H1 (cell line): Measurements from ENCODE around the gene BPIFB6. TPM values are rescaled to one million over a fixed set of nuclear protein-coding genes. Genes with fewer than 3 reads are reported as not detected.
A peak's percentile ranks its signal among the peaks of the same experiment; 100 is the strongest.

Source experiments
- CTCF ChIA-PET: fragments of 300-600 bp; sonication (Branson Sonifier 250); formaldehyde crosslinking; loops from one replicate; lab custom pipeline; 2021; ENCODE audit not compliant: partially characterized antibody; lab: Charles Lee
- POLR2A ChIA-PET: fragments of 300-600 bp; sonication (Branson Sonifier 250); formaldehyde crosslinking; loops from one replicate; lab custom pipeline; 2021; ENCODE audit warnings: inconsistent platforms; ENCODE audit not compliant: partially characterized antibody; lab: Charles Lee
- DNase-seq, 2 experiments: peaks; one replicate each; pipeline versions ENCODE4 v3.0.0 to v3.0.0-alpha.2; 2010 to 2022; ENCODE audit warnings: low spot score in 2 of 2, low read depth in 1 of 2, mixed read lengths in 1 of 2
- FAIRE-seq: peaks from 2 replicates; lab custom pipeline; 2011; peaks lifted over from hg19 to GRCh38; lab: Jason Lieb, UNC
- H2AFZ ChIP-seq: 2 replicates; pipeline ENCODE4 v1.8.1; 2012; ENCODE audit warnings: low read length, inconsistent platforms
- H2AK5ac ChIP-seq: 2 replicates; pipeline ENCODE4 v1.6.1; 2013; ENCODE audit warnings: low read depth, low read length
- H2BK120ac ChIP-seq: replicated peaks from 2 replicates; pipeline ENCODE3; 2013; ENCODE audit warnings: low read depth, low read length, inconsistent platforms
- H2BK12ac ChIP-seq: 2 replicates; pipeline ENCODE4 v1.6.1; 2013; ENCODE audit warnings: low read depth, low read length
- H2BK15ac ChIP-seq: 2 replicates; pipeline ENCODE4 v1.6.1; 2013; ENCODE audit warnings: low read length
- H2BK20ac ChIP-seq: 2 replicates; pipeline ENCODE4 v1.6.1; 2013; ENCODE audit warnings: low read length
- H2BK5ac ChIP-seq: 2 replicates; pipeline ENCODE4 v1.6.1; 2013; ENCODE audit warnings: low read depth, low read length
- H3K14ac ChIP-seq: 2 replicates; pipeline ENCODE4 v1.6.1; 2013; ENCODE audit warnings: inconsistent platforms; ENCODE audit not compliant: insufficient read length
- H3K18ac ChIP-seq: 2 replicates; pipeline ENCODE4 v1.6.1; 2013; ENCODE audit warnings: low read length; ENCODE audit errors: extremely low read depth
- H3K23ac ChIP-seq: 2 replicates; pipeline ENCODE4 v1.6.1; 2013; ENCODE audit warnings: inconsistent platforms; ENCODE audit not compliant: insufficient read length
- H3K23me2 ChIP-seq: 2 replicates; pipeline ENCODE4 v1.6.1; 2013; ENCODE audit warnings: low read depth, low read length
- H3K27ac ChIP-seq: 2 replicates; pipeline ENCODE4 v1.6.1; 2011; ENCODE audit warnings: low read depth, low read length, inconsistent platforms
- H3K27me3 ChIP-seq, 4 experiments: replicated peaks in 1 of 4; 1 replicate in 1 of 4; 2 replicates in 3 of 4; pipeline versions ENCODE4 v1.6.1 to v1.8.1; 2011 to 2013; ENCODE audit warnings: low read length in 3 of 4, mild to moderate bottlenecking in 3 of 4, inconsistent platforms in 2 of 4, mixed read lengths in 2 of 4, moderate library complexity in 1 of 4; ENCODE audit not compliant: control insufficient read depth in 3 of 4, insufficient read depth in 3 of 4; ENCODE audit errors: extremely low read depth in 1 of 4
- H3K36me3 ChIP-seq, 4 experiments: 2 replicates each; pipeline versions ENCODE4 v1.6.1 to v1.8.1; 2011 to 2013; ENCODE audit warnings: mild to moderate bottlenecking in 4 of 4, low read length in 3 of 4, moderate library complexity in 2 of 4, control low read depth in 1 of 4, inconsistent platforms in 1 of 4; ENCODE audit not compliant: insufficient read depth in 4 of 4, control insufficient read depth in 2 of 4
- H3K4ac ChIP-seq: replicated peaks from 2 replicates; pipeline ENCODE3; 2013; ENCODE audit warnings: low read length, low read depth, mixed read lengths, inconsistent platforms; ENCODE audit not compliant: insufficient read length
- H3K4me1 ChIP-seq, 4 experiments: replicated peaks in 1 of 4; 1 replicate in 1 of 4; 2 replicates in 3 of 4; pipeline versions ENCODE4 v1.6.1 to v1.8.1; 2011 to 2013; ENCODE audit warnings: low read length in 3 of 4, inconsistent platforms in 2 of 4, mixed read lengths in 1 of 4; ENCODE audit not compliant: insufficient read depth in 4 of 4, control insufficient read depth in 3 of 4
- H3K4me2 ChIP-seq, 2 experiments: 2 replicates each; pipeline versions ENCODE4 v1.6.1 to v1.8.1; 2011 to 2013; ENCODE audit warnings: low read depth in 2 of 2, low read length in 2 of 2, control low read depth in 1 of 2, inconsistent platforms in 1 of 2, mild to moderate bottlenecking in 1 of 2; ENCODE audit not compliant: insufficient read depth in 1 of 2
- H3K4me3 ChIP-seq, 4 experiments: fragments of 200-600, 300-600 bp in 1 of 4; sonication (generic), shearing (Covaris generic), sonication (Bioruptor Twin) in 1 of 4; 2 replicates each; pipeline versions ENCODE4 v1.5.1 to v1.8.1; 2011 to 2016; ENCODE audit warnings: low read length in 4 of 4, low read depth in 3 of 4, control low read depth in 2 of 4, inconsistent platforms in 2 of 4, mild to moderate bottlenecking in 2 of 4, mixed read lengths in 1 of 4, moderate library complexity in 1 of 4; ENCODE audit not compliant: insufficient read depth in 2 of 4; ENCODE audit errors: extremely low read depth in 1 of 4
- H3K56ac ChIP-seq: replicated peaks from 2 replicates; pipeline ENCODE3; 2013; ENCODE audit warnings: low read depth, mild to moderate bottlenecking, mixed read lengths, low read length, inconsistent platforms; ENCODE audit not compliant: insufficient read length
- H3K79me1 ChIP-seq: 2 replicates; pipeline ENCODE4 v1.6.1; 2013; ENCODE audit warnings: low read depth, low read length, control low read depth
- H3K79me2 ChIP-seq, 2 experiments: 2 replicates each; pipeline versions ENCODE4 v1.6.1 to v1.8.1; 2012 to 2013; ENCODE audit warnings: low read length in 2 of 2, mild to moderate bottlenecking in 2 of 2, inconsistent platforms in 1 of 2; ENCODE audit not compliant: insufficient read depth in 2 of 2, control insufficient read depth in 1 of 2
- H3K9ac ChIP-seq, 4 experiments: replicated peaks in 1 of 4; 1 replicate in 1 of 4; 2 replicates in 3 of 4; pipeline versions ENCODE4 v1.6.1 to v1.8.1; 2011 to 2013; ENCODE audit warnings: low read depth in 3 of 4, low read length in 3 of 4, control low read depth in 2 of 4, mild to moderate bottlenecking in 2 of 4, moderate library complexity in 2 of 4, inconsistent platforms in 1 of 4; ENCODE audit errors: extremely low read depth in 1 of 4
- H3K9me3 ChIP-seq, 2 experiments: 2 replicates each; pipeline versions ENCODE4 v1.6.1 to v1.8.1; 2012 to 2013; ENCODE audit warnings: mild to moderate bottlenecking in 2 of 2, moderate library complexity in 2 of 2, control low read depth in 1 of 2, inconsistent platforms in 1 of 2, low read depth in 1 of 2, low read length in 1 of 2, mixed read lengths in 1 of 2; ENCODE audit not compliant: insufficient read depth in 2 of 2
- H4K20me1 ChIP-seq, 2 experiments: replicated peaks in 1 of 2; 2 replicates each; pipeline versions ENCODE3 to v1.8.1; 2011 to 2013; ENCODE audit warnings: inconsistent platforms in 2 of 2, low read length in 2 of 2, mild to moderate bottlenecking in 1 of 2; ENCODE audit not compliant: insufficient read depth in 2 of 2, control insufficient read depth in 1 of 2
- H4K5ac ChIP-seq: 2 replicates; pipeline ENCODE4 v1.6.1; 2013; ENCODE audit warnings: low read length, low read depth, mixed read lengths, inconsistent platforms; ENCODE audit not compliant: insufficient read length
- H4K8ac ChIP-seq: 2 replicates; pipeline ENCODE4 v1.8.0; 2013; ENCODE audit warnings: mild to moderate bottlenecking, moderate library complexity, low read length, inconsistent platforms; ENCODE audit not compliant: insufficient read depth; ENCODE audit errors: extremely low read depth
- H4K91ac ChIP-seq: replicated peaks from 2 replicates; pipeline ENCODE3; 2013; ENCODE audit warnings: low read length, mixed read lengths, inconsistent platforms; ENCODE audit not compliant: insufficient read length
- SUZ12 ChIP-seq: fragments of 200-600 bp; sonication (generic); IDR thresholded peaks from 2 replicates; pipeline ENCODE4 v1.6.1; 2012; ENCODE audit warnings: mild to moderate bottlenecking, inconsistent platforms, low read length, moderate library complexity, mixed read lengths
- polyA plus RNA-seq, 7 experiments: library from polyadenylated mRNA; depleted of rRNA in 3 of 7; stranded (reverse) in 5 of 7; unstranded in 2 of 7; fragments of >200 nt in 5 of 7; fragments of 200-250 nt in 2 of 7; gene quantifications; 1 replicate in 5 of 7; 2 replicates in 1 of 7; 4 replicates in 1 of 7; pipeline versions ENCODE4 v1.2.1 to v1.2.3, GENCODE V29; 2011 to 2013; ENCODE audit warnings: missing spikeins in 2 of 7, mixed read lengths in 2 of 7
- total RNA-seq: library from RNA; stranded (reverse); fragmentation: NEBNext Ultra II Directional; extraction: Animal tissue kit (Norgen Biotek cat#: 25700); gene quantifications from 2 replicates; pipeline ENCODE4 v1.2.1, GENCODE V29; 2021
- TF ChIP-seq, protein P1 (sequence below), 3 experiments: IDR thresholded peaks; 1 replicate in 2 of 3; 2 replicates in 1 of 3; pipeline versions ENCODE4 v1.5.1 to v1.6.1; 2011; ENCODE audit warnings: low read length in 3 of 3, mild to moderate bottlenecking in 3 of 3, inconsistent platforms in 2 of 3, low read depth in 1 of 3, moderate library complexity in 1 of 3; ENCODE audit not compliant: insufficient read depth in 1 of 3; ENCODE audit errors: control extremely low read depth in 1 of 3

BPIFB6 gene
- total and polyA plus RNA-seq, 2 of the 8 experiments (the other 6 are each of a cell fraction or from before 2014, with no cell fraction given): not detected

DNA sequence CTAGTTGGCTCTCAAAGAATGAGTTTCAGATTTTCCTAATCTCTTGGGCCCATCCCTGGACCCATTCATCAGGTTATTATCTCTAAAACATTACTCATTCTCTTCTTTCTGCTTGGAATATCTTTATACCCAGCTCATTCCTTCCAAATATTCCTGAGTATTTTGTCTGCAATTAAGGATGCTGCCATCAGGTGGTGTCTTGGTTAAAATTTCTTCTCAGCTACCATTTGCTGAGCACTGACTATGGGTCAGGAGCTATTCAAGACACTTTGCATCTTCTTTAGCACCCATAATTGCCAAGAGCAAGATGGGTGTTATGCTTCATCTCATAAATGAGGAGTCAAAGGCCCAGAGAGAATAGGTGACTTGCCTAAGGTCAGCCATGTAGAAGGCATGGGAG is 35.6 kb upstream of the BPIFB6 start:
- H3K23me2 ChIP-seq: no peaks in the 10 kb centered on the region; the same call in 1 of the 2 replicates
- no peak overlapping the region for H2BK12ac ChIP-seq
- H3K9me3 ChIP-seq: no peaks in the 10 kb centered on the region
- H3K14ac ChIP-seq: no peak overlapping the region
- H2BK15ac ChIP-seq: no peak overlapping the region
- H3K27ac ChIP-seq: no peak overlapping the region
- FAIRE-seq (peak; percentile 74), DNase-seq (no peak)
- no peak overlapping the region for H2BK20ac ChIP-seq
- H3K36me3 ChIP-seq: no peaks in the 10 kb centered on the region
- no peak overlapping the region for H3K23ac ChIP-seq
- no peaks in the 10 kb centered on the region for H3K4me1 ChIP-seq
- H4K91ac ChIP-seq: no peak overlapping the region
- H2BK5ac ChIP-seq: no peak overlapping the region
- ChIA-PET POLR2A (no interaction called here), CTCF (interaction anchor here (0.6 to 4.5 kb wide), 44 partner anchors 8 to 505 kb away, joined by 3 to 53 read pairs (median 4); partner anchors contain the start of genes BPIFB2, BPIFB6 and SUN5)
- H3K4me3 ChIP-seq: no peak overlapping the region
- no peak overlapping the region for H2AFZ ChIP-seq
- H2BK120ac ChIP-seq: no peak overlapping the region
- no peaks in the 10 kb centered on the region for H3K79me2 ChIP-seq
- H2AK5ac ChIP-seq: no peak overlapping the region
- no peak overlapping the region for H3K9ac ChIP-seq
- H3K4me2 ChIP-seq: no peak overlapping the region
- no peak overlapping the region for H3K18ac ChIP-seq
- no peak overlapping the region for H3K56ac ChIP-seq
- no peak overlapping the region for H4K8ac ChIP-seq
- H4K20me1 ChIP-seq: no peaks in the 10 kb centered on the region
- no peaks in the 10 kb centered on the region for H3K27me3 ChIP-seq
- no peak overlapping the region for H3K4ac ChIP-seq
- no peak overlapping the region for H4K5ac ChIP-seq
- no peaks in the 10 kb centered on the region for H3K79me1 ChIP-seq
- TF ChIP-seq SUZ12: no peak
- TF ChIP-seq, protein P1, sequence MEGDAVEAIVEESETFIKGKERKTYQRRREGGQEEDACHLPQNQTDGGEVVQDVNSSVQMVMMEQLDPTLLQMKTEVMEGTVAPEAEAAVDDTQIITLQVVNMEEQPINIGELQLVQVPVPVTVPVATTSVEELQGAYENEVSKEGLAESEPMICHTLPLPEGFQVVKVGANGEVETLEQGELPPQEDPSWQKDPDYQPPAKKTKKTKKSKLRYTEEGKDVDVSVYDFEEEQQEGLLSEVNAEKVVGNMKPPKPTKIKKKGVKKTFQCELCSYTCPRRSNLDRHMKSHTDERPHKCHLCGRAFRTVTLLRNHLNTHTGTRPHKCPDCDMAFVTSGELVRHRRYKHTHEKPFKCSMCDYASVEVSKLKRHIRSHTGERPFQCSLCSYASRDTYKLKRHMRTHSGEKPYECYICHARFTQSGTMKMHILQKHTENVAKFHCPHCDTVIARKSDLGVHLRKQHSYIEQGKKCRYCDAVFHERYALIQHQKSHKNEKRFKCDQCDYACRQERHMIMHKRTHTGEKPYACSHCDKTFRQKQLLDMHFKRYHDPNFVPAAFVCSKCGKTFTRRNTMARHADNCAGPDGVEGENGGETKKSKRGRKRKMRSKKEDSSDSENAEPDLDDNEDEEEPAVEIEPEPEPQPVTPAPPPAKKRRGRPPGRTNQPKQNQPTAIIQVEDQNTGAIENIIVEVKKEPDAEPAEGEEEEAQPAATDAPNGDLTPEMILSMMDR (IDR thresholded peaks at IDR 0.05; ENCODE audit: control extremely low read depth in 1 of 3, insufficient read depth in 1 of 3, low read depth in 1 of 3, low read length in 3 of 3): peak in 2 of 3 experiments; percentile 37 to 47; a peak in 2 of 4 replicates
